Inflammatory macrophage (primary cell): ENCODE results near the gene DNAJC5G.
"Not testable (repeated sequence)": the region's sequence is repeated elsewhere in the genome, so short reads cannot be mapped to it uniquely, and the experiment has no call there.

Experiments used
- DNase-seq, 2 donors: peaks; one replicate each; pipeline ENCODE4 v3.0.0-alpha.2; 2020 to 2022

DNAJC5G gene

DNA sequence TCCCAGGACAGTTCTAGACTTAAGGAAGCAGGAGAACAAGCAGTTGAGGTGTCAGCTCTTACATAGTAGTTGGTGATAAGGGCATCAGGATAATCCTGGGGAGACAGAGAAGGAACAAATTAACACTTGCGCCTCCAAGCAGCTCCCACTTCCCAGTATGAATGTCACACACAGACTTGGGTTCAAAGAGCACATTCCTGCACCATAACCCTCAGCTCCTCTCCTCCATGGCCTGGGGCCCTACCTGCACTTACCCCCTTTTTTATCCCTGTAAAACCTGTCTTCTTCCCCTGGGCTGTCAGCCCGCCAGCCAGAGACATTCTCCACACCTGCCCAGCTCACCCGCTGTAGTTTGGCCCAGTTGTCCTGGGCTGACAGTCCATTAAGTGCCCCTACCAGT is 36.9 kb downstream of the DNAJC5G start:
- DNase-seq: no peak

DNA sequence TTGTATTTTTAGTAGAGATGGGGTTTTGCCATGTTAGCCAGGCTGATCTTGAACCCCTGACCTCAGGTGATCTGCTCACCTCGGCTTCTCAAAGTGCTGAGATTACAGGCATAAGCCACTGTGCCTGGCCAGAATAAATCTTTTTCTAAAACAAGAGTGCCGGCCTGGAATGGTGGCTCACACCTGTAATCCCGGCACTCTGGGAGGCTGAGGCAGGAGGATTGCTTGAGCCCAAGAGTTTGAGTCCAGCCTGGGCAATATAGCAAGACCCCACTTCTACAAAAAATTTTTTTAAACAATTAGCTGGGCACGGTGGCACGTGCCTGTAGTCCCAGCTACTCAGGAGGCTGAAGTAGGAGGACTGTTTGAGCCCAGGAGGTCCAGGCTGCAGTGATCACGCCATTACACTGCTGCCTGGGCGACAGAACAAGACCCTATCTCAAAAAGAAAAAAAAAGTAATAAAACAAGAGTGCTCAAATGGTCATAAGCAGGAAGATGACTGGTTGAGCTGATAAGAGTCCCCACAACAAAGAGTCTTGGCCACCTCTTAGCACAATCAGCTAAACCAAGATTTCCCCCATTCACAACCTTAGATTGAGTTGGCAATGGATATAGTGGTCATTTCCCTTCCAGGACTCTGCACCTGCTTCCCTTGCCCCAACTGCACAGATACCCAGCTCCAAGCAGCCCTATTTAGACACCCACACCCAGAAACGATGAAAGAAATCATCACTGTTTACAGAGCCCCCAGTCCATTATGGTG is 38.8 kb downstream of the DNAJC5G start:
- DNase-seq: no peak

DNA sequence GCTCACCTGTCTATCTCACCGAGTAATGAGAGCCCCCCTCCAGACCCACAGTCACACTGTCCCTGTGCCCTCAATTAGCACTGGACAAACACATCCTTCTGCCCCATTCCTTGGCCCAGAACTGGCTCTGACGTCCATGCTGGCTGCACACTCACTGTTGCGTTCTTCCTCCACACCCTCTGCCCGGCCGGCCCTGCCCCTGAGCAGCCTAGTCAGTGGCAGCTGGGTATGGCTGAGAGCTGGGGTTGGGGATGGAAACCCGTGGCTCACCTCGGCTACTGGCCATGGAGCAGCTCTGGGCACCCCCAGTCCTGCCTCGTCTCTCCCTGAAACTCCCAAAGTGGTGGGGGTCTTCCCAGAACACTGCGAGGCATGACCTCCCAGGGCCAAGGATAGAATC is 39.5 kb downstream of the DNAJC5G start:
- DNase-seq: no peak

DNA sequence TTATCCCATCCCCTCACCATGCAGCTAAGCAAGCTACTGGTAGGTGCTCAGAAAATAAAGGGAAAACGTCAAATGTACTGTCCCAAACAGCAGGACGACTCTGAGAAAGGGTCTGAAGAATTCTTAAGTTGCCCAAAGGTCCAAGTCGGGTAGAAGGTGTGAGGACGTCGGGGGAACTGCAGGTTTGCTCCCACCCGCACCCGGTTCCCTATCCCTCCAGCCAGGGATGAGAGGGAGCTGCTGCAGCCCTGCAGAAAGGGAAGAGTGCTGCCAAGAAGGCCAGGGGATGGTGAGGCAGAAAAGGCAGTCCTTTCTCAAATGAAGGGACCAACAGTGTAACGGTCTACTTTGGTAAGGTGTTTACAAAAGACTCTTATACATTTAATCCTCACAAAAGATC is 39.9 kb downstream of the DNAJC5G start:
- DNase-seq: no peak

DNA sequence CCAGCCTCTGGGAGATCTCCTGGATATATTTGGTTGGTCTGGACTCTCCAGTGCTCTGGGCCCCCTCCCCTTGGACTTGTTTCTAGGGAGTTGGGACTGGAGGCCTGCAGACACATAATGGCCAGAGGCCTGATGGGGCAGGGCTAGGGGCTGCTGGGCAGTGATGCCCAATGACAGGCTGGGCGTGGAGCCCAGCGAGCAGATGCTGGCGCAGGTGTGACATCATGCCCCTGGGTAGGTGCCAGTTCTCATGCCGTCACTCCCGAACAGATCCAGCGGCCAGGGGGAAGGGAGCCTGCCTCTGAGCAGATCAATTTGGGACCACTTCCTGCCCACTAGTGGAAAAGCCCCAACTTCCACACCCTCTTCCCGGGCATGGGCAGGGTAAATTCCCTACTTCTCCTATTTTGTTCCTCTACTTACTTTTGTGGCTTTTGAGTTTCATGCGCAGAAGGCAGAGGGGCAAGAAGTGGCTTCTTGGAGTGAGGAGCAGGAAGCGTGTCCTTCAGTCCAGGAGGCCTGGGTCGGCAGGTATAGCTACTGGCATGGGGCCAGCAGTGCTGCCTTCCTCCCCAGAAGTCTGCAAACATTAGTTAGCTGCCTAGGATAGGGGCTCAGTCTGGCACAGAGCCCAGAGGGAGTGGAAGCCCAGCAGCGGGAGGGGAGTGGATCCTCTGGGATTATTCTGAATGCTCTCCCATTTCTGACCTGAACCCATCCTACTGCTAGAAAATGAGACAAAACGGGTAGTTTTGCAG is 41.6 kb downstream of the DNAJC5G start:
- peak in 1 of 2 donors; percentile 8 for DNase-seq

DNA sequence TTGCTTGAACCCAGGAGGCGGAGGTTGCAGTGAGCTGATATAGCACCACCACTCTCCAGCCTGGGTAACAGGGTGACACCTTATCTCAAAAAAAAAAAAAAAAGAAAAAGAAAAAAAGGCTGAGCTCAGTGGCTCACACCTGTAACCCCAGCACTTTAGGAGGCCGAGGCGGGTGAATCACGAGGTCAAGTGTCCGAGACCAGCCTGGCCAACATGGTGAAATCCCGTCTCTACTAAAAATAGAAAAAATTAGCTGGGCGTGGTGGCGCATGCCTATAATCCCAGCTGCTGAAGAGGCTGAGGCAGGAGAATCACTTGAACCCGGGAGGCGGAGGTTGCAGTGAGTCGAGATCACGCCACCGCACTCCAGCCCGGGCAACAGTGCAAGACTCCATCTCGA is 44.6 kb downstream of the DNAJC5G start:
- not testable (repeated sequence) for DNase-seq

DNA sequence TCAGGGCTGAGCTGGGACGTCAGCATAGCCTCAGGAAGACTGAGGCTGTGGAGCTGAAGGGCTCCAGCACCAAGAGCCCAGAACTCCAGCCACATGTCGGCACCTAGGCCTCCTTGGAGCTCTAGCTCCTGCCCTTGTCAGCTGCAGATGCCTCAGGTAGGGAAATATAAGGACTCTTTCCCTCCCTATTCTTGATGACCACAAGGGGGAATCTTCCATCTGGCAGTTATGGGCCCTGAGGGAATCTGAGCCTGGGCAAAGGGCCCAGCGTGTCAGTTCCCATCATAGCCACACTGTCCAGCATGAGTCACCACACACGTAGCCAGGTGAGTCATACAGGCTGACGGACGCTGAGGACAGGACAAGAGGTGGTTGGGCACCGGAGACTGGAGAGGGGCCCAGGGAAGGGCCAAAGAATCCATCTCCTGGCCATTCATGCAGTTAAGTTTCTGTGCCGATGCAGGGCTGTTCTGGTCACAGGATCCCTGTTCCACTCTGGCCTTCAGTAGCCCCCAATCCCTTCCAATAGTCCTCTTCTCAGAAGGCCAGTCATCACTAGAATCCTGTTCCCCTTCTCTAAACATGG is 45.8 kb downstream of the DNAJC5G start:
- DNase-seq: peak; percentile 33 to 62

DNA sequence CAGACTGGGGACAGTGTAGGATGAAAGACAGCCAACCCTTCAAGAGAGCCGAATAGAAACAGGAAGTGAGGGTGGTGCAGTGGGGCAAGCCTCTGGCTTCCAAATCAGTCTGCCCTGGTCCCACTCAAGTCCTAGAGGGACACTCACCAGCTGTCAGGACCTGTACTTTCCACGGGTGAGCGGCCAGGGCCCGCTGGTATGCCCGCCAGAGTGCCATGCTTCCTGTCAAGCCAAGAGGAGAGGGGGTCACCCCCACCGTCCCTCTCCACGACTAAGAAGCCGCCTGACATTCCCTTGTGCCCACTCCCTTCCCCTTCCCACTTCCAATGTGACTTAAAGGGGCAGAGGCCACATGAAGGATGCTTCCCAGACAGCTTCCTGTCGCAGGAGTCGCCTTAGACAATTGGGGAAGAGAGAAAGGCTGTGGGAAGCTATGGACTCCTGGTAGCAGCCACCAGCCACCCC is 47.1 kb downstream of the DNAJC5G start:
- DNase-seq: peak; percentile 43 to 65

DNA sequence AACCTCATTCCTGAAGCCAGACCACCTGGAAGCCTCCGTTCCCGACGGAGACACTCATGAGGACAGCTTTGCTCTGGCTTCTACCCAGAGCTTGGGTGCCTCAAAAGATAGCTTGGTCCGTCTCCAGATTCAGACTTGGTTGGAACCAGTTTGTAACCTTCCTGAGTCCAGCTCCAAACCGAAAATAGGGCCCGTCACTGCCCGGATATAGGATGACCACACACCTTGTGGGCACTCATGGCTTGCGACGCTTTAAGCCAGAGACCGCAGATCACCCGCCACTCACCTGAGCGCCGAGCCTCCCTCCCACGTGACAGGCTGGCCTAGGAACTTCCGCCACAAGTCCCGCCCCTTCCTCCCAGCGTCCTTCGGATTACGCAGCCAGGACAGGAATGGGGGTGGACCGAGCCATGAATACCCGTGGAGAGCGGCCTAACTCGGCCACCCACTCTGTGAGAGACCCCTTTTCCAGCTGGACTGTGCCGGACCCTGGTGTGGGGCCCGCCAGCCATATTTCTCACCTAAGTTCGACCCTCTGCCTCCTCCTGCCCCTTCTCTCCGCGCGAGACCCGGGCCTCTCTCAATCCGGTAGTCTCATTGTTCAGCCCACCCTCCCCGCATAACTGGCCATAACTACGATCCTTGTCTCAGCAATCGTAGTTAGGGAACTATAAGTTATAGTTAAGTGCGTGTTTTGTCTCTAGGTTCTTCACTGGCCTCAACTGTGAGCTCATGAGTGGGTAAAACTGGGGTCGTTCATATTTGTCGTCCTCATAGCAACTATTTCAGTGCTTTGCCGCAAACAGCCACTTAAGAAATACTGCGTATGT is 47.7 kb downstream of the DNAJC5G start, which contains the start of gene MPV17:
TSS of gene MPV17 (minus strand) at position 332 of the 830 bp plus-strand sequence. CDS start 580 bp downstream, outside the sequence.
- peak; percentile 88 to 95 for DNase-seq

DNA sequence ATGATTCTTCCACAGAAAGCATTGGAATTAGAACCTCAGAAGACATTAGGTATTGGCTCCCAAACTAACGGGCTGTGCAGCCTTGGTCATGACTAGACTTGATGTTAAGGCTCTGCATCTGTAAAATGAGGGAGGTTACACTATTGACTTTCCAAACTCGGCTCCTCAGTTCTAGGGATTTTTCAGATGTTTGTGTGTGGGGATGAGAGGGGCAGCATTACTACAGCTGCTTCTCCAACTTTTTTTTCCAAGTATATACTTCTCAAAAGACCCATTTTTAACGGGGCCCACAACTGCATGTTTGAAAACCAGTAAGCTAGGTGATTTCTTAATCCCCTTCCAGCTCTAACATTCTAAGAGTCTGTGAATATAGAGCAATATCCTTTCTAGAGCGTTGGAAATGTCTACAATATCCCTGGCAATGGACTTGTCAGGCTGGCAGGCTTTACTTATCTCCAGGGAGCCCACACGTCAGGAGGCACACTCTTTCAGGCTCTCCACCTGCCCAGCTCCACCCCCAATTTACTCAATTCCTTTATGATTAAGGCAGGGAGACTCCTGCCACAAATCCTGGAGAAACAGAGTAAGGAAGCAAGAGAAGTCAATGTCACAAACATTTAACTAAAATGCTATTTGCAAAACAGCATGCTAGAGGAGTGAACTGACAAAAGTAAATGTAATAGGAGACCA is 48.5 kb downstream of the DNAJC5G start:
- no peak for DNase-seq

DNA sequence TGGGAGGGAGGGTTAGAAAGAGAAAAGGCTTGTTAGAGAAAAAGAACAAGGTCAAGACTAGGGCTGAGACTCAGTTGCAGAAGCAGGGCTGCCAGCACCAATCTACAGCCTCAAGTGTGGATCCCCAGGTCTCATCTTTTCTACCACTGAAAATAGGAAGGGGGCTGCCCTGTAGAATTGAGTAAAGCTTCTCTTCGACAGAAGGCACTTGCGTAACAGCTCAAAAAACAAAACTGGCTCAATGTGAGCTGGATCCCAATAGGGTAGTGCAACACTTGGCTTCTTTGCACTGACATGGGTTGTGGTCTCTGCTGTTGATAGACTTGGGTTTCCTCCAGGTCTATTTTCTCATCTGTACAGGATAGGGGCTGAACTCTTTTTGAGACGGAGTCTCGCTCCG is 49.5 kb downstream of the DNAJC5G start:
- no peak for DNase-seq
